Right kidney (tissue), 9 donors: ENCODE measurements around the gene JMY.

Source experiments
- DNase-seq: peaks from one replicate; pipeline ENCODE4 v3.0.0-alpha.2; 2016
- long read RNA-seq, 8 donors: transcript quantifications; one replicate each; lab custom pipeline, GENCODE V29; 2026

The JMY gene
- long read RNA-seq, donor 1, partial matches to known transcripts: 116 of 129 reads
- long read RNA-seq, donor 1, other reads (novel, unspliced or antisense): 13 of 129 reads
- long read RNA-seq, donor 2, full-length matches to known transcripts: 1 of 91 reads
- long read RNA-seq, donor 2, partial matches to known transcripts: 78 of 91 reads
- long read RNA-seq, donor 2, other reads (novel, unspliced or antisense): 12 of 91 reads
- long read RNA-seq, donor 3, full-length matches to known transcripts: 1 of 23 reads
- long read RNA-seq, donor 3, partial matches to known transcripts: 22 of 23 reads
- long read RNA-seq, donor 3, other reads (novel, unspliced or antisense): 0 of 23 reads
- long read RNA-seq, donor 4, full-length matches to known transcripts: 1 of 65 reads
- long read RNA-seq, donor 4, partial matches to known transcripts: 59 of 65 reads
- long read RNA-seq, donor 4, other reads (novel, unspliced or antisense): 5 of 65 reads
- long read RNA-seq, donor 5: 0 reads
- long read RNA-seq, donor 6, full-length matches to known transcripts: 1 of 63 reads
- long read RNA-seq, donor 6, partial matches to known transcripts: 62 of 63 reads
- long read RNA-seq, donor 6, other reads (novel, unspliced or antisense): 0 of 63 reads
- long read RNA-seq, donor 7, partial matches to known transcripts: 98 of 98 reads
- long read RNA-seq, donor 7, other reads (novel, unspliced or antisense): 0 of 98 reads
- long read RNA-seq, donor 8, partial matches to known transcripts: 47 of 47 reads
- long read RNA-seq, donor 8, other reads (novel, unspliced or antisense): 0 of 47 reads

DNA sequence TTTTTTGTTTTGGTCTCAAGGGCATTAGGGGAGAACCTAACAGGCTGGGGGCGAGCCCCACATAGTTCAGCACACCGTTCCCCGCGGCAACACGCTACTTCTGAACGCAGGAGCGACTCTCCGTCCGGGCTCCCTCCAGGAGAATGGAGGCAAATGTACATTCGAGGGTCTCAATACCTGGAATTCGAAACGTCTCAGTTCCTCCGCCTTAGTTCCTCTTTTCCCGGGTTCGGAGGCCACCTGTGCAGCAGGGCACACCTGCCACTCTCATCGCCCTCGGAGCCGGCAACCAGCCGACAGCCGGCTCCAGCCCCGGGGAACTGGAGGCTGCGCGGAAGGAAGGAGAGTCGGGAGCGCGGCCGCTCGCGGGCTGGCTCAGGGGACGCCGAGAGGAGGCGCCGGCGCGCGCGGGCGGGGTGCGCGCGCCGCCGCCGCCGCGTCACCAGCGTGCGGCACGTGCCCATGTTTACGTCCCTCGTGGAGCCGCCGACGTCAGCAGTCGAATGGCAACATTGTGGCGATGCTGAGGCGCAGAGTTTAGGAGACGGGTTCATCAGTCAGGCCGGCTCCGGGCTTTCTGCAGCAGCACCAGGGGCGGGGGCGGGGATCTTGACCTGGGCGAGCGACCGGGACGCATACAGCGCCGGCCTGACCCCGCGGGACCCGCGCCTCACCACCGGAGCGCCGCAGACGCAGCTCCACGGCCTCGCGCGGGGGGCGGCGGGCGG is at the start of gene JMY:
Gene JMY (plus strand): TSS at position 498 of the 728 bp plus-strand sequence. CDS start 520 bp downstream, outside the sequence.
- DNase-seq: peak; percentile 97

DNA sequence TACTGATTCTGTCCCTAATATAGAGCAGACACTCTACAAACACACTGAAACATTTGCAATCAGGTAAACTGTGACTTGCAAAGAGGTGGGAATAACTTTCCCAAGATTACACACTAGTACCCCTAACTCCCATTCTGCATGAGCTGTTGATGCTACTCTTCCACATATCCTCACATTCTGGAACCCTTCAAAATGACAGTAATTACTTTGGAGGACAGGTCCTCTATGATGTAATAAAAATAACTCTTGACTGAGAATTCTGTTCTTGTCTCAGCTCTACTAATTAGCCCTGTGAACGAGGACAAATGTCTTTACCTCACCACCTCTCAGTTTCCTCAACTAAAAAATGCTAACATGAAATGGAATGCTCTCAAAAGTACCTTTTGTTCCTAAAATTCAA is 49.5 kb upstream of the JMY start:
- DNase-seq: no peak

DNA sequence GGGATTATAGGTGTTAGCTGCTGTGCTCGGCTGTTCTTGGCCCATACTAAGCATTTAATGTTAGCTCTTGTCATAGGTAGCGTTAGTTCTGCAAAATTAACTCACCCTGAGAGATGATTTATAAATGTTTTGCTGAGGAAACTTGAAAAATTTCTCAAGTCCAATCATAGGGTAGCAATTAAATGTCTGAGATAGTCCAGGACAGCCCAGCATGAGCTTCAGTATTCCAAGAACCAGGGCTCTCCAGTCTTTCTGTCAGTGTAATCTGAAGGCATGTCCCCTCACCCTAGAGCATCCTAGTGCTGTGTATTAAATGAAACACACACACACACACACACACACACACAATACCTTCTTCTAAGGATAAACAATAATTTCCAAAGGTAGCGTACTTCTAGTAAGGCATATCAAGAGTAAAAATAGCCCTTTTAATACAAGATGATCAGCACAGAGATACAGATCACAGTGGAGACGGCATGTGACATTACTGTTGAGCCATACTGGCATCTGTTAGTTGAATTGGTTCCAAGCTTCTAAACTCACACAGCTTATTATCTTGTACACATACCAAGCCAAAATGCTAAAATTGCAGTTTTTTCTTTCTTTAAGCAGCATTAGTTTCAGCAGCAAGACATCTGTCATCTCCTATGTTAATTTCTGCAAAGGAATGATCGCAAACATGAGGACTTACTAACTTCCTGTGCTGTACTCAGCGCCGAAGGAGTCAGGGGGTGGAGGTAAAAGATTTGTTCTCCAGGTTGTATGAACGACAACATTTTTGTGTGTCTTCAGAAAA is 46.3 kb upstream of the JMY start:
- no peak for DNase-seq

DNA sequence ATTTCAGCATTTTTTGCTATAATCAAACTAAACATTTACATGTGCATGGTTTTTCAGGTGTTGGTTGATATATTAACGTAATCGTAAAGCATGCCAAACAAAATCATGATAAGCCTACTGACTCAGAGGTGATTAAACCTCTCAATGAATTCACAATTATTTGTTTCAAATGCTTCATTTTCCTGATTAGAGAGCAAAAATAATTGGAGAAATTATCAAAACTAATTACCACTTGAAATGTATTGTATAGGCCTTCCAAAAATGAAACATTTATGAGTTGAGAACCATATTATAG is 45.7 kb upstream of the JMY start:
- no peak for DNase-seq

GRCh38 chr5:79191457-79191856 is 44.5 kb upstream of the JMY start:
- no peak for DNase-seq

GRCh38 chr5:79193643-79194042 is 42.3 kb upstream of the JMY start:
- no peak for DNase-seq

DNA sequence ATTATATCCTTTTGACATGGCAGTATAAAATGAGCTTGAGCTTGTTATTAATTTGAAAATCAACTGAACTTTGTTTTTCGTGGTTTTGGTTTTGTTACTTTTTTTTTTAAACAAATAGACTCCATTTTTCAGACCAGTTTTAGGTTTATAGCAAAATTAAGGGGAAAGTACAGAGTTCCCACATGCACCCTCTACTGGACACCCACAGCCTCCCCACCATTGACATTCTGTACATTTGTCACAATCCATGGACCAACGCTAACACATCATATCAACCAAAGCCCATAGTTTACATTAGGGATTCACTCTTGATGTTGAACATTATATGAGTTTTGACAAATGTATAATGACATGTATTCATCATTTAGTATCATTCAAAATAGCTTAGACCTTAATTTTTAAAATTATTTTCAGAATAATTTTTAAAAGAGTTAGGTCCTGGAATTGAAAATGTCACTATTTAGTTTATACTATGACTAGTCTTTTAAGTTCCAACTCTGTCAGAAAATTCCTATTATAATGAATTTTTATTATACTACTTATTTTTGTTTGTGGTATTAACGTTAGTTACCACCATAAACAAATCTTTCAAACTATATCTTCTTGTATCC is 35.3 kb upstream of the JMY start:
- no peak for DNase-seq

DNA sequence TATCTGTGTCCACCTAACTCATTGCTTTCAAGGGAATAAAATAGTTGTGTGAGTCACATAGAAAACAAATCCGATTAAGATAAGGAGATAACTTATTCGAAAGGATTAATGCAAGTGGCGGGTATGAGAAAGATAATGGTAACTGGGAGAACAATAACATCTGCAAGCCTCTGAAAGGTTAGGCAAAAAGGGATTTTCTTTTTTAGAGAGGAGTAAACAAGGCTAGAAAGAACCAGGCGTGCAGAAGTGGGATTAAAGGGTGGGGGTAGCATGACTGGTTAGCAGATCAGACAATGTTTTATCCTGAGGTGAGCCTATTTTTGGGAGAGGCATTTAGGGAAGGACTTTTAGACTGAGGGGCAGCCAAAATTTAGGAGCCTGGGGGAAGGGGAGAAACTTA is 34.7 kb upstream of the JMY start:
- DNase-seq: no peak

GRCh38 chr5:79202076-79202475 is 33.9 kb upstream of the JMY start:
- DNase-seq: no peak

DNA sequence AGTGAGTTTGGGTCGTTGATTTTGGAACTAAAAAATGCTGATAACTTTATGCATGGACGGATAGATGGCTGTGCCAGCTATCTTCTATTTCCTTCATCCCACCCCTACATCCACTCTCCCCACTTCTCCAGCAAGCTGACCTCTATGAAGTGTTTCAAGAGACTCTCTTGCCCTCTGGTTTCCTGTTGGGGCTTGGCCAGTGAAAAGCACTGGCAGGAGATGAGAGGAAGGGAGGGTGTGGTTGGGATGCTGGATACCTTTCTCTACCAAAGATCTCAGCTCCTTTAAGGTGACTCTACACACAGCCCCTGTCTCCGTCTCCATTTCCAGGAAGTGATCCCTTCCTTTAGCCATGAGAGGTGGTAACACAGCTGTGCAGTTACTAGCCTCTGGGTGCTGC is 30.0 kb upstream of the JMY start:
- DNase-seq: no peak

GRCh38 chr5:79206541-79206940 is 29.4 kb upstream of the JMY start:
- DNase-seq: no peak

DNA sequence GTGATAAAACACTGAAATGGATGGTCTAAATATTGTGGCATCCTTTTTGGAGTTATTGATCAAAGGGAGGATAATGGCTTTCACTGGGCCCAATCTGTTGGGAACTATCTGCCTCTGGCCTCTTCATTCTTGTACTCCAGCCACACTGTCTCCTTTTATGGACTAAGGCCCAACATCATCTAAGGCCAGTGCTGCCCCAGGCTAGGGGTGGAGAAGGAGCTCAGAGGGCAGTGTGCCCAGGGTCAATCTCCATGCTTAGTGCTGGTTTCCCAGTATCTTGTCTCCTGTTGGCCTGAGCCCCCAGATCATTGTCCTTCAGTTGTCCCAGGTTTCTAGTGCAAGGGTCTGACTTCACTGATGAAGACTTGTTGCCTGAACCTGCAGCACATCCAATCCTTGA is 26.4 kb upstream of the JMY start:
- no peak for DNase-seq

DNA sequence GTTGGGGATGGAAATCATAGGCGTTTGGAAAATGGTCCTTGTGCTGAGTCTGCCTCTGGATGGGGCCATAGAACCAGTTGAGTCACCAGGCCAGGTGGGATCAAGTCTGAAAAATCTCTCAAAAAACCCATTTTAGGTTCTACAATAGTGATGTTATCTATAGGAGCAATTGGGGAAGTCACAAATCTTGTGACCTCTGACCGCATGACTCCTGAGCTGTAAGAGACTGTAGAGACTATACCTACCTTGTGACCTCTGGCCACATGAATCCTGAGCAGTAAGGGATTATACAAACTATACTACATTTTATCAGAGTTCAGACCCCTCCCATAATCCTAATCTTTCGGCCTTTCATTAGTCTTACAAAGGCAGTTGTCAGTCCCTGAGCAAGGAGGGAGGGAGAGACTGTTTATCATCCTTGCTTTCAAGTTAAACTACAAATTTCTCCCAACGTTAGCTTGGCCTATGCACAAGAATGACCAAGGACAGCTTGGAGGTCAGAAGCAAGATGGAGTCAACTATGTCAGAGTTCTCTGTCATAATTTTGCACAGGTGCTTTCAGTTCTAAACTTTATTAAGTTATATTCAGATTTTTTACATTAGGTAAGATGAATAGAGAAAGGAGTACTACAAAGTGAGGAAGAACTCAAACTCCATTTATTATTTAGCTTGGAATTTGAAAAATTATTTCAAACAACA is 11.5 kb upstream of the JMY start:
- no peak for DNase-seq

GRCh38 chr5:79225026-79225425 is 10.9 kb upstream of the JMY start:
- no peak for DNase-seq

DNA sequence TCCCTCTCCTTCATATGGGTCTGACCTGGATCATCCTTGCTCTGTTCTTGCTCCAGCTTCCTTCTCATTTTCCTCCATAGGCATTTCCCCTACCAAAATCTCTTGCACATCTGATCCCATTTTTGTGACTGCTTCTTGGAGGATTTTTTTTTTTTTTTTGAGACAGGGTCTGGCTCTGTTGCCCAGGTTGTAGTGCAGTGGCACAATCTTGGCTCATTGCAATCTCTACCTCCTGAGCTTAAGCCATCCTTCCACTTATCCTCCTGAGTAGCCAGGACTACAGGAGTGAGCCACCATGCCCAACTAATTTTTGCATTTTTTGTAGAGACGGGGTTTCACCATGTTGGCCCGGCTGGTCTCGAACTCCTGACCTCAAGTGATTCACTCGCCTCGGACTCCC is 10.5 kb upstream of the JMY start:
- DNase-seq: no peak

GRCh38 chr5:79227484-79228025 is 8.4 kb upstream of the JMY start:
- DNase-seq: no peak

DNA sequence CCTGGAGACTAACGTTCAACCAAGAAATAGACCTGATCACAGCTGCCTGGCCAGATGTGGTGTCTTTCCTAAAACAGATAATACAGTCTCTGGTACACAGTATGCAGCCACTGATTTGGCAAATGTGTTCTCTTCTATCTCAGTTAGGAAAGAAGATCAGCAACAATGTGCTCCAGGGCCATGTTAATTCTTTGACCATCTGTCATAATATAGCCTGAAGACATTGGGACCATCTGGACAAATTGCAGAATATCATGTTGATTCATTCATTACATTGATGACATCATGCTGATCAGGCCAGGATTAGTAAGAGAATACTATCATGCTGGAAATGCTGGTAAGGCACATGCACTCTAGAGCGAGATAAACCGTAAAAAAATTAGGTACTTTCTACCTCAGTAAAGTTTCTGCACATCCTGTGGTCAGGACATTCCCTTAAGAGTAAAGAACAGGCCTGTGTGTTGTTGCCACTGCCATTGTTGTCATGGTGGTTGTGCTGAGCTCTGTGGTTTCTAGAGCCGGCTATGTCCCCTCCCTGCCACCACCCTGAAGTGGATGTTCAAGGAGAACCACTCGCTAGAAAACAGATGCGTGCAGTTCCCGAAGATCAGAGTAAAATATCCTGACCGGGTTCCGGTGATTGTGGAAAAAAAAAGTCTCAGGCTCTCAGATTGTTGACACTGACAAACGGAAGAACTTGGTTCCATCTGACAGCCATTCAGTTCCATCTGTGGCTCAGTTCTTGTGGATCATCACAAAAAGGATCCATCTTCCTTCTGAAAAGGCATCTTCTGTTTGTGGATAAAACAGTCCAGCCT is 6.4 kb upstream of the JMY start:
- DNase-seq: no peak

DNA sequence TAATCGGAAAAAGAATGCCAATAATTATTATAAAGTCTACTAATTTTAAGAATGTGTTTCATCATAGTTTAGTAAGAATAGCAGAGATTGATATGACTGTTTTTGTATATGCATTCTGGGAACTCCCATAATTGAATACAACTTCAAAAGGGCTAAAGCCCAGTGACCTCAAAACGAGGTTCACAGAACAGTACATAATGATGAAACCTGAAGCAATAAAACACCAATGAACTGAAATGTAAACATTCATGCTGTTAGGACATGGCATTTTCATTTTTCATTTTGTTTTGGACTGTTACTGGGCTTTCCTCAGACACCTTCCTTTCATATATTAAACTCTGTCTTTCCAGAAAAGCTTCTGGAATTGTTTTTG is 684 bp upstream of the JMY start:
- DNase-seq: no peak

DNA sequence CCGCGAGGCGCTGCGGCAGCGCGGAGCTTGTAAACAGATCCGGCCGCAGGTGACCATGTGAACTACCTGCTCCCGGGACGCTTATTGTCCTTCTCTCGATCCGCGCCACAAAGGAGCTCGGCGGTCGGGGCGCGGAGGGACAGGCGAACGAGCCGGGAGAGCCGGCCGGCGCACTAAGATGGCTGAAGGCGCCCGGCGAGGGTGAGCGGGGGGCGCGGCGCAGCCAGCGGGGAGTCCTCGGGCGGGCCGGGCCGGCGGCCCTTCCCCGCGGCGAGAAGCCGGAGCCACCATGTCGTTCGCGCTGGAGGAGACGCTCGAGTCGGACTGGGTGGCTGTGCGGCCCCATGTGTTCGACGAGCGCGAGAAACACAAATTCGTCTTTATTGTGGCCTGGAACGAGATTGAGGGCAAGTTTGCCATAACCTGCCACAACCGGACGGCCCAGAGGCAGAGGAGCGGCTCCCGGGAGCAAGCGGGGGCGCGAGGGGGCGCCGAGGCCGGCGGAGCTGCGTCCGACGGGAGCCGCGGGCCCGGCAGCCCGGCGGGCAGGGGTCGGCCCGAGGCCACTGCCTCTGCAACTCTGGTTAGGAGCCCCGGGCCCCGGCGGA is 535 bp downstream of the JMY start:
- DNase-seq: no peak
